H1 (cell line): ENCODE results near the gene YLPM1.

Experiments used
- ATF3 ChIP-seq: IDR thresholded peaks from 2 replicates; pipeline ENCODE4 v1.6.1; 2011; ENCODE audit warnings: low read depth, mild to moderate bottlenecking, low read length; ENCODE audit not compliant: insufficient read depth
- CHD1 ChIP-seq: IDR thresholded peaks from 2 replicates; pipeline ENCODE4 v1.6.1; 2012; ENCODE audit warnings: low read depth, low read length, improper control_type of control experiment
- CTCF ChIP-seq, 3 experiments: IDR thresholded peaks; 1 replicate in 2 of 3; 2 replicates in 1 of 3; pipeline versions ENCODE4 v1.5.1 to v1.6.1; 2011; ENCODE audit warnings: low read length in 3 of 3, mild to moderate bottlenecking in 3 of 3, inconsistent platforms in 2 of 3, low read depth in 1 of 3, moderate library complexity in 1 of 3; ENCODE audit not compliant: insufficient read depth in 1 of 3; ENCODE audit errors: control extremely low read depth in 1 of 3
- EP300 ChIP-seq, 2 experiments: IDR thresholded peaks; 1 replicate in 1 of 2; 2 replicates in 1 of 2; pipeline ENCODE4 v1.6.1; 2011 to 2012; ENCODE audit warnings: low read depth in 2 of 2, low read length in 2 of 2, mild to moderate bottlenecking in 2 of 2, borderline replicate concordance in 1 of 2, inconsistent platforms in 1 of 2, moderate library complexity in 1 of 2
- EZH2 ChIP-seq: fragments of 200-600 bp; sonication (generic); IDR thresholded peaks from 2 replicates; pipeline ENCODE4 v1.7.1; 2012; ENCODE audit warnings: low read depth, mild to moderate bottlenecking, moderate library complexity, low read length, inconsistent platforms; ENCODE audit not compliant: severe bottlenecking
- FOSL1 ChIP-seq: IDR thresholded peaks from 2 replicates; pipeline ENCODE4 v1.6.1; 2011; ENCODE audit warnings: mild to moderate bottlenecking, low read depth, low read length, moderate library complexity; ENCODE audit not compliant: insufficient read depth
- JUND ChIP-seq: IDR thresholded peaks from 2 replicates; pipeline ENCODE4 v1.6.1; 2011; ENCODE audit warnings: mild to moderate bottlenecking, improper control_type of control experiment, low read length
- KDM5A ChIP-seq: fragments of 200-600 bp; IDR thresholded peaks from 2 replicates; pipeline ENCODE4 v1.7.1; 2012; ENCODE audit warnings: mild to moderate bottlenecking, low read length, inconsistent platforms, mixed read lengths
- MAFK ChIP-seq: IDR thresholded peaks from 2 replicates; pipeline ENCODE4 v1.6.1; 2012; ENCODE audit warnings: low read depth, mild to moderate bottlenecking, improper control_type of control experiment, low read length
- POLR2A ChIP-seq, 2 experiments: IDR thresholded peaks; 1 replicate in 1 of 2; 2 replicates in 1 of 2; pipeline ENCODE4 v1.6.1; 2011; ENCODE audit warnings: low read depth in 2 of 2, low read length in 2 of 2, mild to moderate bottlenecking in 2 of 2; ENCODE audit errors: control extremely low read depth in 1 of 2
- SP2 ChIP-seq: IDR thresholded peaks from 2 replicates; pipeline ENCODE4 v1.6.1; 2012; ENCODE audit warnings: mild to moderate bottlenecking, low read length, inconsistent platforms

GRCh38 chr14:74807853-74808545 lies 44.9 kb downstream of the YLPM1 start:
- TF ChIP-seq JUND, result no peak
- no peak for TF ChIP-seq EZH2
- TF ChIP-seq KDM5A, result no peak
- TF ChIP-seq CTCF (IDR thresholded peaks at IDR 0.05; ENCODE audit: control extremely low read depth in 1 of 3, insufficient read depth in 1 of 3, low read depth in 1 of 3, low read length in 3 of 3), result no peak
- no peak for TF ChIP-seq FOSL1
- TF ChIP-seq MAFK, result no peak
- no peak for TF ChIP-seq ATF3
- TF ChIP-seq POLR2A (IDR thresholded peaks at IDR 0.05; ENCODE audit: control extremely low read depth in 1 of 2, low read depth in 2 of 2, low read length in 2 of 2), result no peak
- no peak for TF ChIP-seq EP300 (IDR thresholded peaks at IDR 0.05; ENCODE audit: borderline replicate concordance in 1 of 2, low read depth in 2 of 2, low read length in 2 of 2)
- TF ChIP-seq CHD1, result no peak
- no peak for TF ChIP-seq SP2
